Endothelial cell (in vitro differentiated cells): ENCODE data around the gene FAAP20. TPM values are rescaled to one million over a fixed set of nuclear protein-coding genes. Genes with fewer than 3 reads are reported as not detected.
A peak's percentile ranks its signal among the peaks of the same experiment; 100 is the strongest.

ENCODE experiments used
- DNase-seq: peaks from one replicate; pipeline ENCODE4 v3.0.0; 2021; ENCODE audit warnings: low spot score
- H3K27ac Mint-ChIP-seq: one replicate; pipeline ENCODE4 v1.8.0; 2021; ENCODE audit warnings: mixed read lengths, inconsistent platforms; ENCODE audit not compliant: unreplicated experiment
- H3K27me3 Mint-ChIP-seq: one replicate; pipeline ENCODE4 v1.8.0; 2021; ENCODE audit warnings: mild to moderate bottlenecking, moderate library complexity, mixed read lengths, inconsistent platforms; ENCODE audit not compliant: unreplicated experiment
- H3K36me3 Mint-ChIP-seq: one replicate; pipeline ENCODE4 v1.8.0; 2021; ENCODE audit warnings: mild to moderate bottlenecking, low read depth, mixed read lengths, inconsistent platforms; ENCODE audit not compliant: unreplicated experiment
- H3K4me1 Mint-ChIP-seq: one replicate; pipeline ENCODE4 v1.8.0; 2021; ENCODE audit warnings: mild to moderate bottlenecking, mixed read lengths, inconsistent platforms; ENCODE audit not compliant: unreplicated experiment
- H3K4me3 Mint-ChIP-seq: one replicate; pipeline ENCODE4 v1.8.0; 2021; ENCODE audit warnings: mild to moderate bottlenecking, mixed read lengths, inconsistent platforms; ENCODE audit not compliant: unreplicated experiment
- H3K9me3 Mint-ChIP-seq: one replicate; pipeline ENCODE4 v1.8.0; 2021; ENCODE audit warnings: mixed read lengths, inconsistent platforms; ENCODE audit not compliant: unreplicated experiment
- total RNA-seq: library from RNA; stranded (reverse); fragmentation: NEBNext Ultra II Directional; extraction: Animal tissue kit (Norgen Biotek cat#: 25700); gene quantifications from one replicate; pipeline ENCODE4 v1.2.1, GENCODE V29; 2021; ENCODE audit not compliant: unreplicated experiment
- TF ChIP-seq, protein P1 (sequence below): fragments of 200-600 bp; sonication (generic); IDR thresholded peaks from one replicate; pipeline ENCODE4 v1.5.0; 2021; ENCODE audit warnings: antibody characterized with exemption; ENCODE audit not compliant: unreplicated experiment

The FAAP20 gene
- total RNA-seq, 1 donor from 2014 or later, result 118 TPM

GRCh38 chr1:2194898-2195673, 514 bp upstream of the FAAP20 start:
- Mint-ChIP-seq H3K27me3 (peaks cover 9% of the 10 kb centered on the region), H3K27ac (peak overlapping the region; percentile 80), H3K36me3 (peaks cover 3% of the 10 kb centered on the region), H3K4me3 (peak overlapping the region; percentile 87), H3K9me3 (no peaks in the 10 kb centered on the region), H3K4me1 (no peaks in the 10 kb centered on the region)
- peak; percentile 90 for DNase-seq
- TF ChIP-seq, protein P1, sequence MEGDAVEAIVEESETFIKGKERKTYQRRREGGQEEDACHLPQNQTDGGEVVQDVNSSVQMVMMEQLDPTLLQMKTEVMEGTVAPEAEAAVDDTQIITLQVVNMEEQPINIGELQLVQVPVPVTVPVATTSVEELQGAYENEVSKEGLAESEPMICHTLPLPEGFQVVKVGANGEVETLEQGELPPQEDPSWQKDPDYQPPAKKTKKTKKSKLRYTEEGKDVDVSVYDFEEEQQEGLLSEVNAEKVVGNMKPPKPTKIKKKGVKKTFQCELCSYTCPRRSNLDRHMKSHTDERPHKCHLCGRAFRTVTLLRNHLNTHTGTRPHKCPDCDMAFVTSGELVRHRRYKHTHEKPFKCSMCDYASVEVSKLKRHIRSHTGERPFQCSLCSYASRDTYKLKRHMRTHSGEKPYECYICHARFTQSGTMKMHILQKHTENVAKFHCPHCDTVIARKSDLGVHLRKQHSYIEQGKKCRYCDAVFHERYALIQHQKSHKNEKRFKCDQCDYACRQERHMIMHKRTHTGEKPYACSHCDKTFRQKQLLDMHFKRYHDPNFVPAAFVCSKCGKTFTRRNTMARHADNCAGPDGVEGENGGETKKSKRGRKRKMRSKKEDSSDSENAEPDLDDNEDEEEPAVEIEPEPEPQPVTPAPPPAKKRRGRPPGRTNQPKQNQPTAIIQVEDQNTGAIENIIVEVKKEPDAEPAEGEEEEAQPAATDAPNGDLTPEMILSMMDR, result peak; percentile 80

DNA sequence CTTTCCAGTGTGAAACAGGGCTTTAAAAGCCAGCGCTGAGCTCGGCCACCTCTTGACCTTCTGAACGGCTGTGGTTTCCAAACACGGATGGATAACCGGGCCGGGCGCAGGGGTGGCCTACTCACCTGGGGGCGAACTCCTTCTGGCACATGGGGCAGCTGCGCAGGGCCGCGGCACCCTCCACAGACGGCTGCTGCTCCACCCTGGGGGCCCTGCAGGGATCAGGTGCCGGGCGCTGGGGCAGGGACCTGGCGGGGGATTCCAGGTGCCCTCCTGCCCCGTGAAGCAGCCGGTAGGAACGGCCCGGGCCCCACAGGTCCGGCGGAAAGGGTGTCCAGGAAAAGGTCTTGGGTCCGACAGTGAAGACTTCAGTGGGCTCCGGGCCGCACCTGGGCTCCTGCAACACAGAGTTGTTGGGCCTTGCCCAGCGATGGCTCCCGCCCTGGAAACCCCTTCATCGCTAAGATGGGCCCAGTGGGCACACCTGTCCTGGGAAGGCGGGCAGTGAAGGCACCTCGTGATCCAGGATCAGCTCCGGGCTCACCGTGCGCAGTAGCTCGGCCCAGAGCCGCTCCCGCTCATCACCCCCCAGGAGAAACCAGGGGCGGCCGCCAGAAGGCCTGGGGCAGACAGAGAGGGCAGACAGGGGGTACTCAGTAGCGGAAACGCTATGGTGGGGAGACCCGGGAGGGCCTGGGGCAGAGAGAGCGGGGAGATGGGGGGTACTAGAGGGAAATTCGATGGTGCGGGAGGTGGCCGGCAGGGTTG, 874 bp downstream of the FAAP20 start:
- H3K4me1 Mint-ChIP-seq, result no peaks in the 10 kb centered on the region
- no peak overlapping the region for H3K27ac Mint-ChIP-seq
- TF ChIP-seq, protein P1, result no peak
- no peaks in the 10 kb centered on the region for H3K9me3 Mint-ChIP-seq
- H3K36me3 Mint-ChIP-seq, result peaks cover 3% of the 10 kb centered on the region
- no peak for DNase-seq
- H3K4me3 Mint-ChIP-seq, result peak overlapping the region; percentile 84
- H3K27me3 Mint-ChIP-seq, result peaks cover 6% of the 10 kb centered on the region

- peak overlapping the region; percentile 19 for H3K4me3 Mint-ChIP-seq
- H3K4me1 Mint-ChIP-seq, result no peaks in the 10 kb centered on the region
- H3K9me3 Mint-ChIP-seq, result no peaks in the 10 kb centered on the region
- DNase-seq, result no peak
- H3K27ac Mint-ChIP-seq, result no peak overlapping the region
- peaks cover 3% of the 10 kb centered on the region for H3K36me3 Mint-ChIP-seq
- peaks cover 5% of the 10 kb centered on the region for H3K27me3 Mint-ChIP-seq
- TF ChIP-seq, protein P1, result no peak
Observed at GRCh38 chr1:2192031-2192995, 2.3 kb downstream of the FAAP20 start.

DNA sequence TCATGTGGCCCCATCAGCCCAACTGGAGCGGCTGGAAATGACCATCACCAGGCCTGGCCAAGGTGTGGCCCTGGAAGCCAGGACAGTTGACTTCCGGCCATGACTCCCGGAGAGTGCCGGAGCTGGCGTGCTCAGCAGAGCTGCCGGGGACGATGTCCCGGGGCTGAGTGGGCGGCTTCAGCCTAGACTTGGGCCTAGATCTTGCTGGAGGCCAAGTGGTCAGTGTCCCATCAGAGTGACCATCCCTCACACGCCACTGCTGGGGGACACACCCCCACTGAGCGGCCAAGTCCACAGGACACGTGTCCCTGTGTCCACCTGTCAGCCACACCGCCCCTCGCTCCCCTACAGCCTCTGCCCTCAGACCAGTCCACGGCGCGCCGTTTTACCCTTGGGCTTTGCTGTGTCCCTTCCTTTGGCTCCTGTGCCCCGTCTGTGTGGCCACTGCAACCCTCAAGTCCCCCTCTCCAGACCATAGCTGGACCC, 4.0 kb downstream of the FAAP20 start:
- TF ChIP-seq, protein P1, result no peak
- Mint-ChIP-seq H3K9me3 (no peaks in the 10 kb centered on the region), H3K36me3 (peaks cover 5% of the 10 kb centered on the region), H3K4me1 (peaks cover 2% of the 10 kb centered on the region), H3K27me3 (peaks cover 5% of the 10 kb centered on the region), H3K4me3 (no peak overlapping the region), H3K27ac (no peak overlapping the region)
- DNase-seq, result no peak
